MM.1S (cell line): ENCODE data around the gene R3HDM2.
A peak's percentile ranks its signal among the peaks of the same experiment; 100 is the strongest.

Experiments
- DNase-seq: peaks from one replicate; pipeline ENCODE4 v3.0.0-alpha.2; 2015
- H2AFZ ChIP-seq: fragments of 300-600 bp; sonication (generic); 2 replicates; pipeline ENCODE4 v1.6.0; 2016; ENCODE audit warnings: antibody characterized with exemption, low read length
- H3F3A ChIP-seq: fragments of 300-600 bp; sonication (generic); 2 replicates; pipeline ENCODE4 v1.6.1; 2016; ENCODE audit warnings: mild to moderate bottlenecking, antibody characterized with exemption, low read length, moderate library complexity, mixed read lengths; ENCODE audit not compliant: insufficient read depth
- H3K27ac ChIP-seq: fragments of 300-600 bp; sonication (generic); 2 replicates; pipeline ENCODE4 v1.5.1; 2016; ENCODE audit warnings: mild to moderate bottlenecking, low read length
- H3K27me3 ChIP-seq: fragments of 300-600 bp; sonication (generic); replicated peaks from 2 replicates; pipeline ENCODE4 v1.6.0; 2016; ENCODE audit warnings: low read length; ENCODE audit not compliant: insufficient read depth
- H3K36me3 ChIP-seq: fragments of 300-600 bp; sonication (generic); replicated peaks from 2 replicates; pipeline ENCODE4 v1.6.1; 2016; ENCODE audit warnings: mild to moderate bottlenecking, low read length, mixed read lengths; ENCODE audit not compliant: insufficient read depth
- H3K4me1 ChIP-seq: fragments of 300-600 bp; sonication (generic); 2 replicates; pipeline ENCODE4 v1.6.1; 2016; ENCODE audit warnings: low read length, mixed read lengths
- H3K4me2 ChIP-seq: fragments of 300-600 bp; sonication (generic); 2 replicates; pipeline ENCODE4 v1.6.0; 2016; ENCODE audit warnings: low read depth, low read length
- H3K4me3 ChIP-seq: fragments of 300-600 bp; sonication (generic); 2 replicates; pipeline ENCODE4 v1.5.1; 2016; ENCODE audit warnings: low read length, mixed read lengths
- H3K79me2 ChIP-seq: fragments of 300-600 bp; sonication (generic); 2 replicates; pipeline ENCODE4 v1.6.1; 2016; ENCODE audit warnings: mixed run types, low read length, mixed read lengths
- H3K9ac ChIP-seq: fragments of 300-600 bp; sonication (generic); 2 replicates; pipeline ENCODE4 v1.6.1; 2016; ENCODE audit warnings: low read length, mixed read lengths
- H3K9me2 ChIP-seq: fragments of 300-600 bp; sonication (generic); replicated peaks from 2 replicates; pipeline ENCODE4 v1.6.1; 2016; ENCODE audit warnings: mild to moderate bottlenecking, low read length, mixed read lengths; ENCODE audit not compliant: insufficient read depth
- H3K9me3 ChIP-seq: fragments of 300-600 bp; sonication (generic); replicated peaks from 2 replicates; pipeline ENCODE4 v1.6.1; 2016; ENCODE audit warnings: mild to moderate bottlenecking, low read length, mixed read lengths; ENCODE audit not compliant: insufficient read depth
- H4K20me1 ChIP-seq: fragments of 300-600 bp; sonication (generic); 2 replicates; pipeline ENCODE4 v1.6.1; 2016; ENCODE audit warnings: mild to moderate bottlenecking, low read length, moderate library complexity, mixed read lengths; ENCODE audit not compliant: insufficient read depth
- CTCF ChIP-seq: fragments of 300-600 bp; sonication (generic); IDR thresholded peaks from 2 replicates; pipeline ENCODE4 v1.5.1; 2016; ENCODE audit warnings: antibody characterized with exemption, low read length, mixed read lengths
- EZH2 ChIP-seq: fragments of 300-600 bp; sonication (generic); optimal IDR thresholded peaks from 2 replicates; pipeline ENCODE3; 2017; ENCODE audit warnings: low read depth, mild to moderate bottlenecking, antibody characterized with exemption, low read length, mixed read lengths
- EZH2phosphoT487 ChIP-seq: fragments of 300-600 bp; sonication (generic); IDR thresholded peaks from 2 replicates; pipeline ENCODE4 v1.6.1; 2018; ENCODE audit warnings: antibody characterized with exemption, low read length

R3HDM2 gene

GRCh38 chr12:57218030-57218853 is 212.6 kb downstream of the R3HDM2 start:
- Histone ChIP-seq H3K9ac (no peak overlapping the region), H3K4me2 (no peak overlapping the region)
- no peak for DNase-seq

GRCh38 chr12:57216921-57217879 is 213.6 kb downstream of the R3HDM2 start:
- H2AFZ ChIP-seq, result peak overlapping the region; percentile 85
- peaks cover 92% of the 10 kb centered on the region for H3K27me3 ChIP-seq
- TF ChIP-seq EZH2phosphoT487 (no peak), CTCF (no peak), EZH2 (no peak)
- no peaks in the 10 kb centered on the region for H3K36me3 ChIP-seq
- H3K4me2 ChIP-seq, result peak overlapping the region; percentile 100
- peaks cover 10% of the 10 kb centered on the region for H3F3A ChIP-seq
- H3K79me2 ChIP-seq, result no peaks in the 10 kb centered on the region
- DNase-seq, result no peak
- peaks cover 17% of the 10 kb centered on the region for H3K4me1 ChIP-seq
- peak overlapping the region; percentile 70 for H3K4me3 ChIP-seq
- H3K9ac ChIP-seq, result no peak overlapping the region; the same call in 1 of the 2 replicates
- no peaks in the 10 kb centered on the region for H3K9me3 ChIP-seq
- H4K20me1 ChIP-seq, result 0 out of 2 replicates have a peak, but pooled peaks cover 4% of the 10 kb centered on the region
- no peak overlapping the region for H3K27ac ChIP-seq
- H3K9me2 ChIP-seq, result no peaks in the 10 kb centered on the region

More at GRCh38 chr12:57218030-57218853, 212.6 kb downstream of the R3HDM2 start:
- H3K4me1 ChIP-seq, result peaks cover 17% of the 10 kb centered on the region
- H3F3A ChIP-seq, result peaks cover 10% of the 10 kb centered on the region
- H3K27me3 ChIP-seq, result peaks cover 94% of the 10 kb centered on the region
- H2AFZ ChIP-seq, result no peak overlapping the region
- H3K9me3 ChIP-seq, result no peaks in the 10 kb centered on the region
- H3K9me2 ChIP-seq, result no peaks in the 10 kb centered on the region
- no peaks in the 10 kb centered on the region for H3K79me2 ChIP-seq
- no peak overlapping the region for H3K27ac ChIP-seq
- H4K20me1 ChIP-seq, result 0 out of 2 replicates have a peak, but pooled peaks cover 4% of the 10 kb centered on the region
- H3K36me3 ChIP-seq, result no peaks in the 10 kb centered on the region
- H3K4me3 ChIP-seq, result no peak overlapping the region
- no peak for TF ChIP-seq EZH2
- TF ChIP-seq EZH2phosphoT487, result no peak
- no peak for TF ChIP-seq CTCF

- peaks cover 10% of the 10 kb centered on the region for H3F3A ChIP-seq
- no peaks in the 10 kb centered on the region for H3K9me2 ChIP-seq
- 0 out of 2 replicates have a peak, but pooled peaks cover 4% of the 10 kb centered on the region for H4K20me1 ChIP-seq
- no peaks in the 10 kb centered on the region for H3K79me2 ChIP-seq
- H3K9ac ChIP-seq, result no peak within 1 kb of the TSS; the same call in 1 of the 2 replicates
- H3K4me2 ChIP-seq, result peak within 1 kb of the TSS; percentile 100
- no peaks in the 10 kb centered on the region for H3K9me3 ChIP-seq
- no peaks in the 10 kb centered on the region for H3K36me3 ChIP-seq
- H3K27me3 ChIP-seq, result peaks cover 92% of the 10 kb centered on the region
- TF ChIP-seq CTCF, result no peak
- TF ChIP-seq EZH2, result no peak
- TF ChIP-seq EZH2phosphoT487, result no peak
- no peak within 1 kb of the TSS for H3K27ac ChIP-seq
- peaks cover 17% of the 10 kb centered on the region for H3K4me1 ChIP-seq
- peak within 1 kb of the TSS; percentile 70 for H3K4me3 ChIP-seq
- H2AFZ ChIP-seq, result peak within 1 kb of the TSS; percentile 85
- DNase-seq, result peak; percentile 34
These were observed 214.6 kb downstream of the R3HDM2 start, which contains the start of gene NXPH4 for GRCh38 chr12:57216014-57216911. NXPH4 (plus strand) TSS chr12:57216794; CDS start chr12:57216970, 176 bp downstream.
